ENCODE results near the gene WDR72.
"Not testable (repeated sequence)": the region's sequence is repeated elsewhere in the genome, so short reads cannot be mapped to it uniquely, and the experiment has no call there.

The WDR72 gene

GRCh38 chr15:53759411-53759931 lies at the start of gene WDR72:
WDR72 (minus strand) TSS chr15:53759663; CDS start chr15:53733149, 26,514 bp downstream.
- no peak for DNase-seq

- peak; percentile 8 for DNase-seq
These were observed 48.7 kb upstream of the WDR72 start for GRCh38 chr15:53808058-53808706.

- DNase-seq, result no peak
These were observed 48.0 kb upstream of the WDR72 start for GRCh38 chr15:53807501-53807900.

GRCh38 chr15:53802672-53803071 lies 43.2 kb upstream of the WDR72 start:
- DNase-seq, result no peak

- no peak for DNase-seq
These were observed 32.1 kb upstream of the WDR72 start for GRCh38 chr15:53791581-53791980.

- no peak for DNase-seq
These were observed 30.4 kb upstream of the WDR72 start for GRCh38 chr15:53789654-53790375.

GRCh38 chr15:53786401-53786800 lies 26.9 kb upstream of the WDR72 start:
- no peak for DNase-seq

- DNase-seq, result not testable (repeated sequence)
These were observed 25.8 kb upstream of the WDR72 start for GRCh38 chr15:53785241-53785640.

- no peak for DNase-seq
These were observed 3.5 kb upstream of the WDR72 start for GRCh38 chr15:53762916-53763315.

GRCh38 chr15:53758412-53758811 lies 1.1 kb downstream of the WDR72 start:
- no peak for DNase-seq

- DNase-seq, result no peak
These were observed 1.6 kb downstream of the WDR72 start for GRCh38 chr15:53757906-53758305.

GRCh38 chr15:53753813-53754212 lies 5.7 kb downstream of the WDR72 start:
- DNase-seq, result no peak

GRCh38 chr15:53752406-53752805 lies 7.1 kb downstream of the WDR72 start:
- no peak for DNase-seq

- no peak for DNase-seq
These were observed 11.9 kb downstream of the WDR72 start for GRCh38 chr15:53747501-53748068.

GRCh38 chr15:53746101-53746500 lies 13.4 kb downstream of the WDR72 start:
- no peak for DNase-seq

GRCh38 chr15:53739651-53740050 lies 19.8 kb downstream of the WDR72 start:
- no peak for DNase-seq

- no peak for DNase-seq
These were observed 20.3 kb downstream of the WDR72 start for GRCh38 chr15:53739187-53739586.

- no peak for DNase-seq
These were observed 38.0 kb downstream of the WDR72 start for GRCh38 chr15:53721334-53722087.

GRCh38 chr15:53716909-53717876 lies 42.3 kb downstream of the WDR72 start:
- peak; percentile 1 for DNase-seq

- DNase-seq, result no peak
These were observed 46.2 kb downstream of the WDR72 start for GRCh38 chr15:53713218-53713617.

GRCh38 chr15:53710906-53711305 lies 48.6 kb downstream of the WDR72 start:
- DNase-seq, result no peak

GRCh38 chr15:53709821-53710220 lies 49.6 kb downstream of the WDR72 start:
- DNase-seq, result no peak
